Measurements from ENCODE around the gene NPHP4.

NPHP4 gene

DNA sequence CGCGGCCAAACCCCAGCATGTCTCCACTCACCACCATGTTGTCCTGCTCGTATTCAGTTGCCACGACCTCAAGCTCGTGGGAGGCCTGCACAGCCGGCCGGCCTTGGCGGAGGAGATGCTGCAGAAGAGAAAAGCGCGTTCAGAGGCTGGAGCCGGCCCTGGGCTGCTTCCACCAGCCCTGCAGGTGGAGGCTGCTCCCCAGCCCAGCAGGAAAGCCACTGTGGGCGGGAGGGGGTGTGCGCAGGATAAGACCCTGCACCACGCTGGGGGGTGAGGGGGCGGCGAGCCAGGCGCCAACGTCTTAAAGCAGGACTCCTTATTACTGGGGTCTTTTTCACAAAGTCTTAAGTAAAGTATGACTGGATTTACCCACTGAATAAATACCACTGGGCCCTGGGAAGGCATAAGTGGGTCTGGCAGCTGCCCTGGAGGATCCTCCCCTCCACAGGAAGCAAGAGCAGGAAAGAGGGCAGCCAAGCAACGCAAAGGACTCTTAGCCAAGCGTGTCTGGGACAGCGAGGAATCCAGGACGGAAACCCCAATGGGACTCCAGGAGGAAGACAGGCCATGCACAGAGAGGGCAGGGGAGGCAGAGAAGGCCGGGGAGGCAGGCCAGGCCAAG is 104.8 kb downstream of the NPHP4 start:
- DNase-seq = no peak

DNA sequence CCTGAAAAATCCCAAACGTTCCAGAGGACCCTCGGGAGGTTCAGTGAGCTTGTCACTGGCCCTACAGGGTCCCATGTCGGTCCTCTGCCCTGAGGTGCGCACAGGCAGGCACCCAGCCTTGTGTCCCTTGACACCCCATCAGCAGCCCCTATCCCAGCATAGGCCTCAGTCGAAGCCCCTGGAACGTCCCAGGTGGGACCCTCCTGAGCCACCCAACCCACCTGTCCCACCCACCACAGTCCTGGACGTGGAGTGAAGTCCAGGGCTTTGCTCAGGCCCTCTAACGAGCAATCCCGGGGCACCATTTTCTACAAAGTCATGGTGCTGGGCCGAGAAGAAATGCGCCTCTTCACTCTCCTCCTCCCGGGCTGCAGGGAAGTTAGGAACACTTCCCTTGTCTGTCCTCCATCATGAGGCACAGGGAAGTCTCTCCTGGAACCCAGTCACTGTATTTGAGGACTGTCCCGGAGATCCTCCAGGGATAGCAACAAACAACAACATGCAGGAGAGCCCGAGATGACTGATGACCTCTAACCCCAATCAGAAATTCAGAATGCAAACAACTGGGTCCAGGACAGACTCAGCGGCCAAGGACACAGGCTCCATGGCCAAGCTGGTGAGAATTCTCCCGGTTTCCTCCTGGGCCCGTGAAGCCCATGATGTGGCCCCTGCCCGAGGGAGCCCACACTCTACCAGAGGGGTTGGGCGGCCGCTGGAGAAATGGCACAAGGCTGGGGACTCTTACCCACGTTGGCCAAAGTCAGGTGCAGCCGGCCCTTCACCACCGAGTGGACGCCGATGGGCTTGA is 105.5 kb downstream of the NPHP4 start:
- DNase-seq = no peak

DNA sequence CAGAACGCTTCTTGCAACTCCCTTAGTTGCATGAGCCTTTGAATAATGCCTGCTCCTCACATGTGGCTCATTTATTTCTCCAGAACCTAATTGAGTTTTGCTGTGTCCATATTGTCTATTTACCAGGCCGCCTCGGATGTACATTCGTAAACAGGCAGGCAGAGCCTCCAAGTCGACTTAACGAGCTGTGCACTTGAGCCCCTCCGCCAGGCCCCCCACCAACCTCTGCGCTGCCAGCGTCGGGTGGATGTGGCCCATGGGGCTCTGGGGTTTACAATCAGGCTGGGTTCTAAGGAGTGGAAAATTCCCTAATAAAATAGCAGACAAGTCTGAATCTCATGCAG is 106.1 kb downstream of the NPHP4 start:
- no peak for DNase-seq

DNA sequence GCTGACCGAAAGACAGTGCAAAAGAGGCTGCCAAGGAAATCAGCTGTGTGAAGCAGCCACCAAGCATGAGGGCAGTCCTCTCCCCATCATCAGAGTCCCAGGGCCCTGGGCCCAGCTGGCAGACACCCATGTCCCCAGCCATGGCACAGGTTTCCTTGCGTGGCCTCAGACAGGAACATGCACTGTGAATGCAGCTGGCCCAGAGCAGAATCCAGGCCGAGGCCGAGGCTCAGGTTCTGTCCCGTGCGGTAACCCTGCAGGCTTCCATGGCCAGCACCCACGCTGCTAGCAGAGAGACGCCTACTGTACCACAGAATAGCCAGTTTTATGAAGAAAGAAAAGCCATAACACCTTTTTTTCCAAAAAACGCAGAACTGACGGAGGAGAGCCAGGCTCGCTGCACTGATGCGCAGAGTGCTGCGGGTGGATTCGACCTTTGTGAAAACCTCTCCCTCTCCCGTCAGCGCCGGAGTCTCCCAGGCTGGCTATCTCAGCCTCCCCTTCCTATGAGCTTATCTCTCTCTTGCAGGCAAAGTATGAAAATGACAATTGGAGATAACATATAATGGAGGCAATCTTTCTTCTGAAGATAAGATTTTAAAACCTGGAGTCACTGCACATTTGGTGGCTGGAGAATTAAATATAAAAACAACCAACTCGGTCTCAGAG is 106.6 kb downstream of the NPHP4 start:
- DNase-seq = no peak

DNA sequence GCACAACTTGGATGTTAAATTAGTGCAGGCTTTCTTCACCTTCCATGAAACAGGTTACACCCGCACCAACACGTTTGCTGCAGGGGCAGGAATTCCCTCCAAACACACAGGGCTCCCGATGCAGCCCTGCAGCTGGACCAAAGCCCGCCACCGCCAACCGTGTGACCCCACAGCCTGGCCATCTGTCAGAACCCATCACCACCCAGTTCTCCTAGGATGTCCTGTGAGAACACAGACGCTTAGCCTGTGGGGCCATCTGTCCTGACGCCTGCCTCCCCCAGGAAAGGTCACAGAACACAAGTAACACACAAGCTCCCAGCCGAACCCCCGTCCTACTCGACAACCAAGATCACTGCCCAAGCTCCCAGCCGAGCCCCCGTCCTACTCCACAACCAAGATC is 108.1 kb downstream of the NPHP4 start:
- no peak for DNase-seq

DNA sequence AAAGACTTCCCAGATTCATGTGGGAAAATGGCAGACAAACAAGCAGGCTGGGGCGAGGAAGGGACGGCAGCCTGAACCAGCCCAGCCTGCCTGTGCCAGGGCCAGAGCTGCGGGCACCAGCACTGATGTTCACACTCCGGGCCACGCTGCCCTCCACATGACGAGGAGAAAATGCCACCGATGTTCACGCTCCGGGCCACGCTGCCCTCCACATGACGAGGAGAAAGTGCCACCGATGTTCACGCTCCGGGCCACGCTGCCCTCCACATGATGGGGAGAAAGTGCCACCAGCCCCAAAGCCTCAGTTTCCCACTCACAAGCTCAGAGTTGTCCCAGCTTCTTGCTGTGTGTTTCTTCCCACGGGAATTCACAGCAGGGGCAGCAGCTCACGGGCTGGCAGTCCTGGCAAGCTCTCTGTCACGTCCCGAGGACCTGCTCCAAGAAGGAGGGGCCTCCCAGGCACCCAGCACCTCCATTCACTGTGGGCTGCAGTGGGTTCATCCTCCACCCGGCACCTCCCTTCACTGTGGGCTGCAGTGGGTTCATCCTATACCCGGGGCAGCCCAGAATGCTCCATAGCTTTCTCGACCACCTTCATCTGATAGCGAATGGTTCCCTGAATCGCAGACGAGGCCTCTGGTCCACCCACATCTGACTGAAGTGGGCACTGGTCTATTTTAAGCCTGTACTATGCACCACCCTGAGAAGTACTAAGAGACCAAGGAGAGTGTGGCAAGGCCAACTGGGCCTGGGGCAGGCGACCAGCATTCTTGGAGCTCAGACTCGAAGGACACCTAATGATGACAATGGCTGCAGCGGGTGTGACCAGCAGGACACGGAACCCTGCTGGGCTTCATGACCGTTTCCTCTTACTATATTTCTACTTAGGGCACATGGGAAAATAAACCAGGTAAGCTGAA is 108.8 kb downstream of the NPHP4 start:
- no peak for DNase-seq

DNA sequence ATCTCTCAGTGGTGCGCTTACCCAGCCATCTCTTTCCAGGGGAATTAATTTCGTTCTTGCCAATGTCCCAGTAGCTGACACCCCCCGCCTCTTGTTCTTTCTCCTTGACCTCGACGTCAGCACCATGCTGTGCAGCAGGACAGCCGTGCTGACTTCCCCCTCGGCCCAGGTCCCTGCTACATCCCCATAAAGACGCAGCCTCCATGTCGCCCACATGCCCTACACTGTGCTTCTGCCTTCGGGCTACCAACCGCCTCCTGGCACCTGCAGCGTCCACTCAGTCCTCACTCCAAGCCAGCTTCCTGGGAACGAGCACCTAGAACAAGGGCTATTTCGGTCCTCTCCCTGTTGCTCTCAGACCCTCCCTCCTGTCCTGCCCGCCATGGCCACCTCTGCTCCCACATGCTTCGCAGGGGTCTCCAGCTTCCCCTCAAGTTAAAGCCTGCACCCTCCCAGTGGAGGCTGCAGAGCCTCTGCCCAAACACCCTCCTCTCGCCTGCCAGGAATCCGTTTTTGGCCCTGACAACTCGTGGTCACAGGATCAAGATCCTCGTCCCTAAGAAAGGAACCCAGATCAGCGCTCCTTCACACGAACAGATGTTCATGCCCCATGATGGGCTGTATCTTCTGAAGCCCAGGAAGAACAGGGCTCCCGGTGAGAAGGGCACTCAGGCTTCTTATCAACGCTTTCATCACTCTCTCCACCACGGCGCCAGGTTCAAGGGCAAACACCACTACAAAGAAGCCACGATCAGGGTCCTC is 109.7 kb downstream of the NPHP4 start:
- DNase-seq = no peak

DNA sequence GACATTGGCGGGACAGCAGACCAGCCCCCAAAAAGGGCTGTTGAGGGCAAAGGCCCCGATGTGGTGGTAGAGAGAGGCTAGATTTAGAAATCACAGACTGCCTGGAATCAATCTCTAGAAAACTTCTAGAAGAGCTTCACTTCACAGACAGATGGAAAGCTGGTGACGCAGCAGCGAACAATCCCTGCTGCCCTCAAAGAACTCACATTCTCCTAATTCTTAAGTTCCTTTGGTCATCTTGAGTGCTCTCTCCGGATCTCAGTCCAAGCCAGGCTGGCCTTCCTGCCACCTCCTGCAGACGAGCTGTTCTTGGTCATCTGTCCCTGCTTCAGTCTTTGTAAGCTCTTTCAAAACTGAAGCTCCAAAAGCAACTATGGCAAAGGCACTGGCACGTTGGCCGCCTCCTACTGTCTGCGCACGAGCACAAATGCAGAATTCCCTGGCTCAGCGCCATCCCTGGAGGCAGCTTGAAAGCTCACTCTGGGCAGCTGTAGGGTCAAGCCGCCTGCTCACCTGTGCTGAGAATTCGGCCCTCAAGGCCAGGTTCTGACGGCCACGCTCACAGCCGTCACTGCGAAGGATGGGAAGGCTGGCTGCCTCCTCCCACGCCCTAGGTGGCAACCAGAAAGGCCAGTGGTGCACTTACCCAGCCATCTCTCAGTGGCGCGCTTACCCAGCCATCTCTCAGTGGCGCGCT is 110.6 kb downstream of the NPHP4 start:
- no peak for DNase-seq

DNA sequence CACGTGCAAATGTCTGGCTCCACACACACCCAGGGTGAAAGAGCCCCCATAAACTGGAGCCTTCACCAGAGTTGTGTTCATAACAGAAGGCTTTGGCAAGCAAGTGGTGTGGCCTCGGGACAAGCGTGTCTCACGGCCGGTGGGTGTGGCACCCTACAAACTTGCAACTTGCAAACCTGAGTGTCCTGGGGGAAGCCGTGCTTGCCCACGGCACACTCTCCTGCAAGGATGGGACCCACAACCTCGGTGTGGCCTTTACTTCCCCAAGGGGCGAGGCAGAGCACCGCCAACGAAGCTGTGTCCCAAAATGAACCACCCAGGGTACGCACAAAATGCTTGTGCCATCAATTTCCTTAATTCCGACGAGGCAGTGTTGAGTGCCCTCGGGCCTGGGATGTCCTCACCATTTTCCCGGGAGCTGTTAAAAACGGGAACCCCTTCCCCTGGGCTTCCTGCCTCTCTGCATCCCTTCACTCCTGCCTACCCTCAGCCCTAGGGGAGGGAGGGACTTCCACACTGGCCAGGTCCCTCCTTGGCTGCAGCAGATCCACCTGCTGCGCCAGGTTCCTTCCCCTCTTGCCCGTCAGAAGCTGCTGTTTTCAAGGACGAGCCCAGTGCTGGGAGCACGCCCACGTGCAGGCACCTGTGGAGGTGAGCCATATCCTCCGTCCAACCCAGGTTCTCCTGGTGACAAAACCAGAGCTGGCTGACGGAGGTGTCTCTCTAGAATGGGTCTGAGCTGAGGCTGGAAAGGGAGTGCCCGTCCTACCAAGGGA is 111.4 kb downstream of the NPHP4 start:
- no peak for DNase-seq

DNA sequence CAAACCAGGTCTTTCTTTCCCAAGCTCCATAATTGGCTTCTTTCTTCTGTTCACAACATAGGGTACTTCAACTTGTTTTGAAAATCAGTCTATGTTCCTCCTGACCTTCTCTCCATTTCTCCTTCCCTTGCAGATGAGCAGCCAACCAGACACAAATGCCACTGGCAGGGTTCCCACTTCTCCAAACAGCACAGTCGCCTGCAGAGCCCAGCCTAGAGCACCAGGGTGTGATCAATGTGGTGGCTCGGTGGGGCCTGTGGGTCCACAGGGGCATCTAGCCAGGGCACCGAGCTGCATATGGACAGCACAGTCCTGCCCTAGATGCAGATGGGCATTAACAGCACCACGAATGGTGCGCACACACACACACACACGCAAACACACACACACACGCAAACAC is 112.8 kb downstream of the NPHP4 start:
- no peak for DNase-seq

DNA sequence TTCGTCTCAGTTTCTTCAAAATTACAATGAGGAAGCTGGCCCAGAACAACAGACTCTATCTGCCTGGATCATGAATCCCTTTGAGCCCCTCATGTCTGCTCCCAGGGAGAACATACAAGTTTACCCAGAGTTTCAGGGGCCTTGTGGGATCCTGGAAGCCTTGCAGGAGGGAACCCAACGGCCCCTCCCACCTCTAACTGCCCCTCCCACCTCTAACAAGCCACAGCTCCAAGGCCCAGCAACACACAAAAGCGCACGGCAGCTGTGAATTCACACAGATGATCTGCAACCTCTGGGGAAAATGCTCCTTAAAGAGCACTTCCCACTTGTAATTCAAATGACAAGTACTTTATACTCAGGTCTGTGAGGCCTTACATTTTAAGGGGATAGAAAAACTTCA is 113.3 kb downstream of the NPHP4 start:
- DNase-seq = no peak

DNA sequence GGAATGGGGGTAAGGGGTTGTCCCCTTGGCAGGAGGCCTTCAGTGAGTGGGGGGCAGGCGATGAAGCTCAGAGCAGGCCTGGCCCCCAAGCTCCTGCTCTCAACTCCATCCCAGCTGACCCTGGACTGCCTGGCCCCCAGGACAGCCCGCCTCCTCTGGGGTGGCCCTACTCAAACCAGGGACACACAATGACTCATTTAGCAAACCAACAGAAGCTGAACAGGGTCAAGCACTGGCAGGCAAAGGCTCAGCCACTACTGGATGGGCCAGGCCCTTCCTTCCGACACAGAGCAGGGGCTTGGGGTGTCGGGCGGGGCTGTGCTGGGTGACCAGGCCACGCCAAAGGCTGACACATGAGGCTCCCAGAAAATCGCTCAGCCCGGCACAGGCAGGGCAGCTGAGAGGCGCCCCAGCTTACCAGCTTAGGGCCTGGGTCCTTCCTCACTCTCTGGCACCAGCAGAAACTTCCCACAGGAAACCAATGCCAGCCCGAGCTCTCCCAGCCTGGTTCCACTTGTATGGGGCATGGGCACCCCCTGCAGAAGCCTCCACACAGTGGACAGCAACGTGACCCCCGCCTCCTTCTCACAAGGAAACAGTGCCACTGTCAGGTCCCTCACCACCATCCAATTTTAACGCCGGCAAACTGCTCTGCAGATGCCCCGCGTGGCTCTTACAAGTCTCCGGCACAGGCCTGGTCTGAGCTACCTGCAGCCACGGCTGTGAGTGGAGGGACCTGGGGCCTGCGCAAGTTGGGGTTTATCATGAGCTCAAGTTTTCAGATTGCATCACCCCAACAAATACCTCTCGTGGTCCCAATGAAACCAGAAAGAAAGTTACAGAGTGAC is 114.3 kb downstream of the NPHP4 start:
- no peak for DNase-seq

DNA sequence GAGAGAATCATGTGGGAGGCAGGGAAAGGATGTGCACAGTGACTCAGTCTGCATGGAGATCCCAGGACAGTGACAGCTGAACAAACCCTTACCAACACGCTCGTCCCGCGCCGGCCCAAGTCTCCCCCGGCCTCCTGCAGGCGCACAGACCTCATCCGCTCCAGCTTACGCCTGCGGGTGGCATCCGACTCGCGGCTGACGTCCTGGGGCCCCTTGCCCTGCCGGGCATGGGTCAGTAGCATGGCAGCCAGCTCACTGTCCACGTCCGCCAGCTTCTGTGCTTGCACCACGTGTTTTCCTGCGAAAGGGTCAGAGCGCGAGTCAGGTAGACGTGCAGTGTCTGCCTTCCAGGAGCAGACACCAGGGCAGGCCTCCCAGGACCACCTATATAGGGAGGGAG is 115.2 kb downstream of the NPHP4 start:
- no peak for DNase-seq

DNA sequence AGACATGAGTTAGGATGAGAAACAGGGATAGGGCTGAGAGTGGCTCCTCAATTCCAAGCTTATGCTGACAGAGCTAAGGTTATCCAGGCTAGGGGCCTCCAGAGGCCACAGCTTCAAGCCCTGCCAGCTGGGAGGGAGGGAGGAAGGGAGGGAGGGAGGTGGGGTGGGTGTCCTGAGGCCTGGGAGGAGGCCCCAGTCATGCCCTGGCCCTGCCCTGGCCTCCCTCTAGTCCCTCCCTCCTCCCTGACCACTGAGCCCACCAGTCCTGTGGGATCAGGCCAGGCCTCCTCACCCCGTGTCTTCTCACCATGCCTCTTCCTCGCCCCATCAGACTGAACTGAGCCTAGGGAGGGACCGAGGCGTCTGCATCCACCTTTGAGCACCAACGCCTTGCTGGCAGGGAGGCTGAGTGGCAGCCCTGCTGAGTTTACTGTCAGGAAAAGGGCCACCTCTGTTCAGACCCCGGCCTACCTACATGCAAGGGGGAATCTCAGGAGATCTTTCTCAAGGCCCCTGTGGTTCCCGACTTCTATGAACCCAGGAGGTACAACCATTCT is 116.1 kb downstream of the NPHP4 start:
- DNase-seq = no peak

DNA sequence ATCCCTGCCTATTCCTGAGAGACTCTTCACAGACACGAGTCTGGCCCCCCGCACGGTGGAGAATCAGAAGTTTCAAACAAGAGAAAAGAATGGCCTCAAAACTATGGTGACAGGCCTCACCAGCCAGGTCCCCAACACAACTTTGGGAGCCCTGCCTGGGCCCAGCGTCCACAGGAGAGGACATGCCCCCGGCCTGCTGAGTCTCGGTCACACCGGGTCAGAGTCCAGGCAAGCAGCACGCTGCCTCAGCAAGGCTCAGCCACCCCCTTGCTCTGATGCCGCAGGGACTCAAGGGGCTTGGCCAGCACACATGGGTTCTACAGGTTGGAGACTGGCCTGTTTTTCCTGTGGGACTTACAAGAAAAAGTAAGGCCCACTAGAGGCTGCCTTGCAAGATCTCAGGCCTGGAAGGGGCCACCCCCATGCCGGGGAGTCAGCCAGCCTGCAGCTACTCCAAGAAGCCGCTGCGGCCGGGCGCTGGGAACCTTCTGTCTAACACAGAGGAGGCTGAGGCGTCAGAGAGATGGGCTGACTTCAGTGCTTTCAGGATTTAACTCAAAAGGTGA is 116.8 kb downstream of the NPHP4 start:
- DNase-seq = no peak

DNA sequence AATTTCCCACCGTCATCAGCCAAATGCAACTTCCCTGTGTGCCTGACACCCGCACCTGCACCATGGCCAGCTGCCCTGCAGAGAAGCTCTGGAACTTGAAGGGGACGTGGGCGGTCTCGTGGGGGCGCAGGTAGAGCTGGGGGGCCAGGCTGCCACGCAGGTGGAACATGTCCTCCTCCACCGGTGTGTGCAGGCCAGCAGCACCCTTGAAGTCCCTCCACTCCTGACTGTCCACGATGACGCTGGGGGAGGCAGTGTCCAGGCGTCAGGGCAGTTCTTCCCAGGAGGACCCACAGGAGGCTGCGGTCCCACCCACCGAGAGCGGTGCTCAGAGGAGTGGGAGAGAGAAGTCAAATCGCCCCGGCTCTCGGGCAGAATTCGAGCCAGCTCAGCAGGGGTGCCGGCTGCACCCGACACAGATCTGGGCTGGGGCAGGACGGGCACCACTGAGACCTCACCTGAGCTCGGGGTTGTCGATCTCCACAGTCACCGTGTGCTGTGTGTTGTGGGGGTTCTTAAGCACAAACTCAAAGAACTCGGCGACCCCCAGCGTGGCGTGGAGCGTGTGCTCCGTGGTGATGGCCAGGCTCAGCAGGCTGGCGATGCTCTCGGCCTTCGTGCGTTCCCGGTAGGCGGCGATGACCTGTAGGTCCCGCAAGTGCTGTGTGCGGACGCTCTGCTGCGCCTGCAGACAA is 117.7 kb downstream of the NPHP4 start:
- DNase-seq = no peak

DNA sequence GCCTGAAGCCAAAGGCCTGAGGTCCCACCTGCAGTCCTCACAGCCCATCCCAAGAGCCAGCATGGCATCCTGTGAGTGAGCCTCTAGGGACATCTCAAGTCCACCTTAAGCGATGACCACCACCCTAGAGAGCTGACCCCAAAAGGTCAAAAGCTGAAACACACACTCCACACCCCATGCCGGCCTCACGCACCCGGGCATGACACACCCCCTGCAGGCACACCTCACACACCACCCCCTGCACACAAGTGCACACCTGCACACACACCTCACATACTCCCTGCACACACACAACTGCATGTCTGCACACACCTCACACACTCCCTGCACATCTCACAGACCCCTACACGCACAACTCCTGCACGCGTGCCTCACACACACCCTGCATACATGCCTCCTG is 118.7 kb downstream of the NPHP4 start:
- no peak for DNase-seq

DNA sequence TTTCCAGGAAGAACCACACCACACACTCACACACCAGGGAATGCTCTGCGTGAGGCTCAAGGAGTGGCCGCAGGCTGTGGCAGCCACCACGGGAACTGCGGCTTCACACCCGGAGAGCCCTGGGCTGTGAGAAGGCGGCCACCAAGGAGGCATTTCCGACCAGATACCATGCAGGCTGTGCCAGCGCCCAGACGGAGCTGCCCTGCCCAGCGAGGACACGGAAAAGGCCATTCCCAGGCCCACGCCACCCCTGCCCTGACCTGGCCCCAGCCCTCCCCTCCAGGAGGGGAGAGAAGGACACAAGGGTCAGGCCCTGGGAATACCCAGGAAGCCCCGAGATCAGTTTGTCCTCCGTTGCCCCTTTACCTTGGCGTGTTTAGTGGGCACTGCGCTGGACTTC is 119.3 kb downstream of the NPHP4 start:
- DNase-seq = no peak
